NB4 (cell line): ENCODE data around the gene EVX1.

Experiments used
- DNase-seq: peaks from one replicate; pipeline ENCODE4 v3.0.0; 2010; ENCODE audit warnings: low read depth
- H3K4me3 ChIP-seq: one replicate; pipeline ENCODE4 v1.5.1; 2011; ENCODE audit warnings: mild to moderate bottlenecking, low read depth, low read length, moderate library complexity
- CTCF ChIP-seq: IDR thresholded peaks from one replicate; pipeline ENCODE4 v1.5.1; 2012; ENCODE audit warnings: low read depth, low read length
- MYC ChIP-seq: IDR thresholded peaks from 2 replicates; pipeline ENCODE4 v1.6.1; 2011; ENCODE audit warnings: low read depth, low read length
- POLR2A ChIP-seq: IDR thresholded peaks from 2 replicates; pipeline ENCODE4 v1.6.1; 2011; ENCODE audit warnings: mild to moderate bottlenecking; ENCODE audit not compliant: insufficient read length; ENCODE audit errors: extremely low read depth
- TF ChIP-seq, protein P1 (sequence below): IDR thresholded peaks from 2 replicates; pipeline ENCODE4 v1.6.1; 2011; ENCODE audit warnings: low read depth, low read length

The EVX1 gene

DNA sequence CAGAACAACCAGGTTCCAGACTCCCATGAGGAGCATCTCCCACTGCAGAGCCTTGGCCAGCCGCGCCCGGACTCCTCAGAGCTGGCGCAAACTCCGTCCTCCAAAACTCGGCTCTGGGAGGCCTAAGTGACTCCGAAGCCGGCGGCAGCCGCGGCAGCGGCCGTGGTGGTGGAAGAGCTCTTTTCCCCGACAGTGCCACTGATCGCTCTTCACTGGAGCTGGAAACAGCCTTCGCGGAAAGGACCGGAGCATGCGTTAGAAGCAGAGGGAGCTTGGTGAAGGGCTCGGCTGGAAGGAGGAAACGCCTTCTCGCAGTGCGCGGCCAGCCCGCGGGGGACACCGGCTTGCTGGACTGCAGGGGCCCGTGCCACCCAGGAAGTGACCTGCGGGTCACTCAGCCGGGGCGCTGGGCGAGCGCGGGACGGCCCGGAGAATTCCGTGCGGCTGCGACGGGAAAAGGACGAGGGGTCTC, 37.7 kb upstream of the EVX1 start:
- no peak overlapping the region for H3K4me3 ChIP-seq
- no peak for DNase-seq
- no peak for TF ChIP-seq POLR2A

DNA sequence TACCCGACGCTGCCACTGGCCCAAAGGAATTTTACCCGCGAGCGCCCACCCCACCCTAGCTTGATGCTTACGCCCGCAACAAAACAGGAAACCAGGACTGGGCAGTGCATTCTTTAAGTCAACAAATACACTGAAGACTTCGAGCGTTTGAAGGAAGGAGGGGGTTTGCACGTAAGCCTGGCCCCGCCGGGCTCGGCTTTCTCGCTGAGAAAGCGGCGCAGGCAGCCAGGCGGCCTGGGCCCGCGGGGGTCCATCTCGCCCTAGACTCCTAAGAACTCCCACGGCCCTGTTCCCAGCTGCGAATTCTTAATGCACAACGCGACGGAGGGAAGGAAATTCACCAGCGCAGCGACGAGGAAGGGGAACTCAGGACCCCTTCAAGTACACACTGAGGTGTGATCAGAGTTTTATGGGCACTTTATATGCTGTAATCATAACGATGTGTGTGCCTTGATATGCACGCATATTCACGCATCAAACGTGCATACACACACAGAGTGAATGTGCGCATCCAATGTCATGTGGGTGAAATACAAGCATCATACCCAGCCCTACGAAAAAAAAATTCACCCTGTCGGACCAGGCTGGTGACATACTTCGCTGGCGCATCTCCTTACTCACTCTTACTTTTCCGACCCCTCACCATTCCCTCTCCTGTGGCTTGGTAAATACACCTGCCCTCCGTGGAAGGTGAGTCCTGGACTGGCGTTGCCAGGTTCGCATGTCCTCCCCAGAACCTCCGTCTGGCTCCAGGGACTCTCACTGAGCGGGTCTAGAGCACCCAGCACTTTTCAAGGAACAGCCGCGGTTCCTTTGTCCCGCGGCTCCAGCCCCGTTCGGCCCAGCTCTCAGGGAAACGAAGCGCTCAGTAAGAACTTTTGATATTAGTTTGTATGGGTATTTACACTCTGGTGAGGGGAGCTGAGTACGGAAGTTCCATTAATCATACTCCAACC, 37.0 kb upstream of the EVX1 start:
- TF ChIP-seq POLR2A (no peak), CTCF (no peak), MYC (no peak)
- TF ChIP-seq, protein P1, sequence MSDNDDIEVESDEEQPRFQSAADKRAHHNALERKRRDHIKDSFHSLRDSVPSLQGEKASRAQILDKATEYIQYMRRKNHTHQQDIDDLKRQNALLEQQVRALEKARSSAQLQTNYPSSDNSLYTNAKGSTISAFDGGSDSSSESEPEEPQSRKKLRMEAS: no peak
- no peak for DNase-seq
- no peak overlapping the region for H3K4me3 ChIP-seq

DNA sequence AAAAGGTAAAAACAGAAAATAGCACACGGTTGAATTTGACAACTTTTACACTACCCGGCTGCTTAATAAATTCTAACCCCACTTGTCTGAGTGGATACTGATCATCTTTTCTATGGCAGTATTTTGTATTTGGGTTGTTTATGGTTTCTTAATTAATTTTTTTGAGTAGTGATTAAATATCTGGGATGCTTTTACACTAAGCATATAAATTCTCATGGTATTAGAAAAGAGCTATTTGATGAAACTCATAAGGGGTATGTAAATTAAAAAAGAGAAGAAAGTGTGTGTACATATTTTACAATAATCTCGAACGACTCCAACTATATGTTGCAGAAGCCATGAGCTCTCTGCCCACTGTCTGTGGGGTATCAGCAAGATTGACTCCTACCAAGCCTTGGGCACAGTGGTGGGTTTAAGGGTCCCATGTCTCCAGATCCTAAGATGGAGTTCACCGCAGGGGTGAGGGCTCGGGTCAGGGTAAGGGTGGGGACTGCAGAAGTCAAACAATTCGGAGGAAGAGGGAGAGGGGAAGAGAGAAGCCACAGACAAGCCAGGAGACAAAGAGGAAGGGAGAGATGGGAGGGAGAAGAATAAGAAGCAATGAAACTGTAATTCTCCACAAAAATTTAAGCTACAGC, 35.1 kb upstream of the EVX1 start:
- no peak for DNase-seq

GRCh38 chr7:27208998-27209397, 33.6 kb upstream of the EVX1 start:
- DNase-seq: no peak
- TF ChIP-seq MYC (no peak), CTCF (no peak), POLR2A (no peak)
- TF ChIP-seq, protein P1: no peak
- no peak overlapping the region for H3K4me3 ChIP-seq

More for the DNA sequence above, 35.1 kb upstream of the EVX1 start:
- TF ChIP-seq POLR2A: no peak
- H3K4me3 ChIP-seq: no peak overlapping the region

DNA sequence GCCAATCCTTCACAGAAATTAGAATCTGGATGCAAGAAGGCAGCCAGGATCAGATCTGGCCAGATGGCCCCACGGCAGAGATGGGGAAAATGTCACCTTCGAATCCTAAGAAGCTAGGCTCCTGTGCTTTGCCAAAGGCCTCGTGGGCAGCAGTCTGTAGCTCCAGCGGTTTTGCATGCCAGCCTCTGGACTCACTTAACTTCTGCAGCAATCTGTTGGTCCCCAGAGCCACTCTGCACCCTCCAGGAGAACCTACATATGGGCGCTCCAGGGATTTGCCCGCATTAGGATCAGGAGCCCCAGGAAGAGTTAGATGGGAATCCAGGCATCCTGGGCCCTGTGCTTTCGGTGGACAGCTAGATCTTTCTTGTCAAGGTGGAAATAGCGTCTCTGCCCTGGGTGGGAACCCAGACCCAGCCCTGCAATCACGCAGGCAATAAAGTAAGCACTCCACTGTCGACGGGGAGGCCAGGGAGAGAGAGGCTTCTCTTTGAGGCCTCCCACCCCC, 32.6 kb upstream of the EVX1 start:
- TF ChIP-seq, protein P1: no peak
- TF ChIP-seq POLR2A (no peak), CTCF (no peak), MYC (no peak)
- no peak for DNase-seq
- no peak overlapping the region for H3K4me3 ChIP-seq

- DNase-seq: peak; percentile 52
- TF ChIP-seq CTCF (peak; percentile 57), MYC (no peak), POLR2A (no peak)
- TF ChIP-seq, protein P1: no peak
- no peak overlapping the region for H3K4me3 ChIP-seq
Observed at GRCh38 chr7:27210441-27211083, 32.0 kb upstream of the EVX1 start.
